ENCODE measurements around the gene GPRC5A. TPM values are rescaled to one million over a fixed set of nuclear protein-coding genes. Genes with fewer than 3 reads are reported as not detected.

GPRC5A gene
- total and polyA plus RNA-seq, 2 of the 13 experiments (the other 11 are each of a cell fraction or from before 2014, with no cell fraction given) = 0.27 to 3.0 TPM

DNA sequence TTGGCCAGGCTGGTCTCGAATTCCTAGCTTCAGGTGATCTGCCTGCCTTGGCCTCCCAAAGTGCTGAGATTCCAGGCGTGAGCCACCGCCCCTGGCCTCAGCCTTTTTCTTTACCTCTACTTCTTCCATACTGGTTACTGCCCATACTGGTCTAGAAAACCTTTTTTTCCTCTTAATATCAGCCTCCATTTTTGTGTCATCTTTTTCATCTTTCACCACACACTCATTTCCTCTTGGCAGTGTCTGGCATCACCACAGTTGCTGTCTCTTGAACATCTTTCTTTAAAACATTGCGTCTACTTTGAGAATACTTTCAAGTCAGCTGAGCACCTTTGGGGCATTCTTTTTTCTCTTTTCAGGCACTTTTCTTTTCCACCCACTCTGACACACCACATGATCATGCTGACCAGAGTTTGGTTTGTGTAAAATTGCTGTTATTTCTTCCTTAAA, 45.5 kb upstream of the GPRC5A start:
- no peaks in the 10 kb centered on the region for H3K79me2 ChIP-seq (ENCODE audit: insufficient read depth, low read length)
- intact Hi-C loops (cut with micrococcal nuclease; ENCODE audit: unreplicated experiment) (no loop called here), in situ Hi-C loops (cut with HindIII; ENCODE audit: extremely low pct_ligation_motif_present, low pct_unique_long_range_greater_than_20kb) (no loop called here)
- H3K4me2 ChIP-seq (ENCODE audit: low read depth, low read length) = no peak overlapping the region
- ChIA-PET POLR2A (no interaction called here), CTCF (ENCODE audit: low intra/inter-chr PET ratio, low total read pairs) (no interaction called here)
- H4K20me1 ChIP-seq (ENCODE audit: insufficient read depth, low read length) = no peaks in the 10 kb centered on the region
- no peaks in the 10 kb centered on the region for H3K27me3 ChIP-seq (ENCODE audit: control insufficient read depth in 1 of 2, insufficient read depth in 2 of 2, low read length in 2 of 2)
- WGBS (ENCODE audit: low lambda C conversion rate) = 83% methylated on average over 4 of the region's 4 CpGs
- H3K4me3 ChIP-seq (replicated peaks in 1 of 3; ENCODE audit: insufficient read depth in 1 of 3, low read depth in 2 of 3, low read length in 3 of 3) = no peak overlapping the region
- no peak overlapping the region for H3K9ac ChIP-seq (ENCODE audit: insufficient read depth, low read depth, low read length)
- FAIRE-seq (no peak), ATAC-seq (no peak), DNase-seq (ENCODE audit: low spot score) (no peak)
- H2AFZ ChIP-seq (ENCODE audit: low read length) = no peak overlapping the region
- no peaks in the 10 kb centered on the region for H3K9me3 ChIP-seq (ENCODE audit: low read length)
- no peaks in the 10 kb centered on the region for H3K4me1 ChIP-seq (ENCODE audit: insufficient read depth, low read length)
- no TSS peak for BruUV-seq (replicated peaks)
- H3K27ac ChIP-seq (ENCODE audit: extremely low read length, insufficient read depth, low read length) = no peak overlapping the region
- no peaks in the 10 kb centered on the region for H3K36me3 ChIP-seq (replicated peaks in 1 of 2; ENCODE audit: control insufficient read depth in 1 of 2, insufficient read depth in 2 of 2, low read length in 2 of 2)
- TF ChIP-seq MLLT10 (CRISPR knock-in tag; IDR thresholded peaks at IDR 0.05) (no peak), ERF (CRISPR knock-in tag; IDR thresholded peaks at IDR 0.05) (no peak), ARNT2 (CRISPR knock-in tag; IDR thresholded peaks at IDR 0.05; ENCODE audit: low read depth) (no peak), PRDM15 (CRISPR knock-in tag; IDR thresholded peaks at IDR 0.05) (no peak), LCORL (IDR thresholded peaks at IDR 0.05) (no peak), LCORL (CRISPR knock-in tag; IDR thresholded peaks at IDR 0.05) (no peak), RFX5 (IDR thresholded peaks at IDR 0.05; ENCODE audit: low read depth, low read length) (no peak)
- TF ChIP-seq, protein P1, sequence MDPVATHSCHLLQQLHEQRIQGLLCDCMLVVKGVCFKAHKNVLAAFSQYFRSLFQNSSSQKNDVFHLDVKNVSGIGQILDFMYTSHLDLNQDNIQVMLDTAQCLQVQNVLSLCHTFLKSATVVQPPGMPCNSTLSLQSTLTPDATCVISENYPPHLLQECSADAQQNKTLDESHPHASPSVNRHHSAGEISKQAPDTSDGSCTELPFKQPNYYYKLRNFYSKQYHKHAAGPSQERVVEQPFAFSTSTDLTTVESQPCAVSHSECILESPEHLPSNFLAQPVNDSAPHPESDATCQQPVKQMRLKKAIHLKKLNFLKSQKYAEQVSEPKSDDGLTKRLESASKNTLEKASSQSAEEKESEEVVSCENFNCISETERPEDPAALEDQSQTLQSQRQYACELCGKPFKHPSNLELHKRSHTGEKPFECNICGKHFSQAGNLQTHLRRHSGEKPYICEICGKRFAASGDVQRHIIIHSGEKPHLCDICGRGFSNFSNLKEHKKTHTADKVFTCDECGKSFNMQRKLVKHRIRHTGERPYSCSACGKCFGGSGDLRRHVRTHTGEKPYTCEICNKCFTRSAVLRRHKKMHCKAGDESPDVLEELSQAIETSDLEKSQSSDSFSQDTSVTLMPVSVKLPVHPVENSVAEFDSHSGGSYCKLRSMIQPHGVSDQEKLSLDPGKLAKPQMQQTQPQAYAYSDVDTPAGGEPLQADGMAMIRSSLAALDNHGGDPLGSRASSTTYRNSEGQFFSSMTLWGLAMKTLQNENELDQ (CRISPR knock-in tag; IDR thresholded peaks at IDR 0.05; ENCODE audit: borderline replicate concordance) = no peak
- TF ChIP-seq, protein P2, sequence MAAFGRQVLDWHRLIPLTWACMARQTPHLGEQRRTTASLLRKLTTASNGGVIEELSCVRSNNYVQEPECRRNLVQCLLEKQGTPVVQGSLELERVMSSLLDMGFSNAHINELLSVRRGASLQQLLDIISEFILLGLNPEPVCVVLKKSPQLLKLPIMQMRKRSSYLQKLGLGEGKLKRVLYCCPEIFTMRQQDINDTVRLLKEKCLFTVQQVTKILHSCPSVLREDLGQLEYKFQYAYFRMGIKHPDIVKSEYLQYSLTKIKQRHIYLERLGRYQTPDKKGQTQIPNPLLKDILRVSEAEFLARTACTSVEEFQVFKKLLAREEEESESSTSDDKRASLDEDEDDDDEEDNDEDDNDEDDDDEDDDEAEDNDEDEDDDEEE (CRISPR knock-in tag; IDR thresholded peaks at IDR 0.05) = no peak
- TF ChIP-seq, protein P3, sequence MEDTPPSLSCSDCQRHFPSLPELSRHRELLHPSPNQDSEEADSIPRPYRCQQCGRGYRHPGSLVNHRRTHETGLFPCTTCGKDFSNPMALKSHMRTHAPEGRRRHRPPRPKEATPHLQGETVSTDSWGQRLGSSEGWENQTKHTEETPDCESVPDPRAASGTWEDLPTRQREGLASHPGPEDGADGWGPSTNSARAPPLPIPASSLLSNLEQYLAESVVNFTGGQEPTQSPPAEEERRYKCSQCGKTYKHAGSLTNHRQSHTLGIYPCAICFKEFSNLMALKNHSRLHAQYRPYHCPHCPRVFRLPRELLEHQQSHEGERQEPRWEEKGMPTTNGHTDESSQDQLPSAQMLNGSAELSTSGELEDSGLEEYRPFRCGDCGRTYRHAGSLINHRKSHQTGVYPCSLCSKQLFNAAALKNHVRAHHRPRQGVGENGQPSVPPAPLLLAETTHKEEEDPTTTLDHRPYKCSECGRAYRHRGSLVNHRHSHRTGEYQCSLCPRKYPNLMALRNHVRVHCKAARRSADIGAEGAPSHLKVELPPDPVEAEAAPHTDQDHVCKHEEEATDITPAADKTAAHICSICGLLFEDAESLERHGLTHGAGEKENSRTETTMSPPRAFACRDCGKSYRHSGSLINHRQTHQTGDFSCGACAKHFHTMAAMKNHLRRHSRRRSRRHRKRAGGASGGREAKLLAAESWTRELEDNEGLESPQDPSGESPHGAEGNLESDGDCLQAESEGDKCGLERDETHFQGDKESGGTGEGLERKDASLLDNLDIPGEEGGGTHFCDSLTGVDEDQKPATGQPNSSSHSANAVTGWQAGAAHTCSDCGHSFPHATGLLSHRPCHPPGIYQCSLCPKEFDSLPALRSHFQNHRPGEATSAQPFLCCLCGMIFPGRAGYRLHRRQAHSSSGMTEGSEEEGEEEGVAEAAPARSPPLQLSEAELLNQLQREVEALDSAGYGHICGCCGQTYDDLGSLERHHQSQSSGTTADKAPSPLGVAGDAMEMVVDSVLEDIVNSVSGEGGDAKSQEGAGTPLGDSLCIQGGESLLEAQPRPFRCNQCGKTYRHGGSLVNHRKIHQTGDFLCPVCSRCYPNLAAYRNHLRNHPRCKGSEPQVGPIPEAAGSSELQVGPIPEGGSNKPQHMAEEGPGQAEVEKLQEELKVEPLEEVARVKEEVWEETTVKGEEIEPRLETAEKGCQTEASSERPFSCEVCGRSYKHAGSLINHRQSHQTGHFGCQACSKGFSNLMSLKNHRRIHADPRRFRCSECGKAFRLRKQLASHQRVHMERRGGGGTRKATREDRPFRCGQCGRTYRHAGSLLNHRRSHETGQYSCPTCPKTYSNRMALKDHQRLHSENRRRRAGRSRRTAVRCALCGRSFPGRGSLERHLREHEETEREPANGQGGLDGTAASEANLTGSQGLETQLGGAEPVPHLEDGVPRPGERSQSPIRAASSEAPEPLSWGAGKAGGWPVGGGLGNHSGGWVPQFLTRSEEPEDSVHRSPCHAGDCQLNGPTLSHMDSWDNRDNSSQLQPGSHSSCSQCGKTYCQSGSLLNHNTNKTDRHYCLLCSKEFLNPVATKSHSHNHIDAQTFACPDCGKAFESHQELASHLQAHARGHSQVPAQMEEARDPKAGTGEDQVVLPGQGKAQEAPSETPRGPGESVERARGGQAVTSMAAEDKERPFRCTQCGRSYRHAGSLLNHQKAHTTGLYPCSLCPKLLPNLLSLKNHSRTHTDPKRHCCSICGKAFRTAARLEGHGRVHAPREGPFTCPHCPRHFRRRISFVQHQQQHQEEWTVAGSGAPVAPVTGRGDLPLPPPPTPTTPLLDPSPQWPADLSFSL (CRISPR knock-in tag; IDR thresholded peaks at IDR 0.05) = no peak
